ENCODE results near the gene SECTM1.
"Not testable (repeated sequence)": the region's sequence is repeated elsewhere in the genome, so short reads cannot be mapped to it uniquely, and the experiment has no call there.

The SECTM1 gene

GRCh38 chr17:82347994-82348393, 14.4 kb upstream of the SECTM1 start:
- not testable (repeated sequence) for DNase-seq (ENCODE audit: low read depth)

GRCh38 chr17:82346342-82347300, 13.1 kb upstream of the SECTM1 start:
- no peak for DNase-seq (ENCODE audit: low read depth)

- DNase-seq (ENCODE audit: low read depth), result no peak
These were observed 11.8 kb upstream of the SECTM1 start for GRCh38 chr17:82345151-82345976.

GRCh38 chr17:82344175-82344907, 10.8 kb upstream of the SECTM1 start:
- DNase-seq (ENCODE audit: low read depth), result no peak

- DNase-seq (ENCODE audit: low read depth), result no peak
These were observed 10.0 kb upstream of the SECTM1 start for GRCh38 chr17:82343560-82343959.

GRCh38 chr17:82342361-82343079, 9.0 kb upstream of the SECTM1 start:
- DNase-seq (ENCODE audit: low read depth), result no peak

GRCh38 chr17:82339634-82340580, 6.3 kb upstream of the SECTM1 start:
- no peak for DNase-seq (ENCODE audit: low read depth)

GRCh38 chr17:82338858-82339633, 5.5 kb upstream of the SECTM1 start:
- DNase-seq (ENCODE audit: low read depth), result no peak

- no peak for DNase-seq (ENCODE audit: low read depth)
These were observed 1.2 kb upstream of the SECTM1 start for GRCh38 chr17:82334622-82335394.

GRCh38 chr17:82334204-82334621, 647 bp upstream of the SECTM1 start:
- DNase-seq (ENCODE audit: low read depth), result no peak

- no peak for DNase-seq (ENCODE audit: low read depth)
These were observed 792 bp downstream of the SECTM1 start for GRCh38 chr17:82332669-82333278.

GRCh38 chr17:82331345-82331939, 2.1 kb downstream of the SECTM1 start:
- DNase-seq (ENCODE audit: low read depth), result no peak

GRCh38 chr17:82330322-82331239, 3.0 kb downstream of the SECTM1 start:
- no peak for DNase-seq (ENCODE audit: low read depth)

GRCh38 chr17:82329683-82330321, 3.8 kb downstream of the SECTM1 start:
- DNase-seq (ENCODE audit: low read depth), result no peak

- no peak for DNase-seq (ENCODE audit: low read depth)
These were observed 4.5 kb downstream of the SECTM1 start for GRCh38 chr17:82328994-82329507.
